DOHH2 (cell line): ENCODE data around the gene TNFRSF11A.

Experiments
- H3F3A ChIP-seq: fragments of 200-600 bp; sonication (generic), shearing (Covaris generic); 2 replicates; pipeline ENCODE4 v1.6.0; 2016; ENCODE audit warnings: antibody characterized with exemption, mild to moderate bottlenecking; ENCODE audit not compliant: control insufficient read depth, insufficient read depth
- H3K27ac ChIP-seq: fragments of 200-600 bp; sonication (generic); 2 replicates; pipeline ENCODE4 v1.5.1; 2014; ENCODE audit warnings: low read depth, mild to moderate bottlenecking, low read length, moderate library complexity
- H3K27me3 ChIP-seq: fragments of 200-600 bp; sonication (generic); 2 replicates; pipeline ENCODE4 v1.6.1; 2014; ENCODE audit warnings: mild to moderate bottlenecking, low read length, mixed read lengths; ENCODE audit not compliant: control insufficient read depth
- H3K36me3 ChIP-seq: fragments of 200-600 bp; sonication (generic); 2 replicates; pipeline ENCODE4 v1.6.1; 2014; ENCODE audit warnings: mild to moderate bottlenecking, low read length, moderate library complexity, mixed read lengths; ENCODE audit not compliant: control insufficient read depth
- H3K4me1 ChIP-seq: fragments of 200-600 bp; sonication (generic); 2 replicates; pipeline ENCODE4 v1.6.1; 2014; ENCODE audit warnings: mild to moderate bottlenecking, low read length, mixed read lengths; ENCODE audit not compliant: control insufficient read depth
- H3K4me2 ChIP-seq: fragments of 200-600 bp; sonication (generic); 2 replicates; pipeline ENCODE4 v1.6.0; 2014; ENCODE audit warnings: mild to moderate bottlenecking, low read length, moderate library complexity
- H3K4me3 ChIP-seq: fragments of 200-600 bp; sonication (generic); 2 replicates; pipeline ENCODE4 v1.5.1; 2014; ENCODE audit warnings: mild to moderate bottlenecking, low read length, mixed read lengths
- H3K79me2 ChIP-seq: fragments of 200-600 bp; sonication (generic); 2 replicates; pipeline ENCODE4 v1.6.1; 2014; ENCODE audit warnings: mild to moderate bottlenecking, low read length, mixed read lengths; ENCODE audit not compliant: control insufficient read depth
- H3K9me2 ChIP-seq: fragments of 200-600 bp; sonication (generic); replicated peaks from 2 replicates; pipeline ENCODE4 v1.6.1; 2014; ENCODE audit warnings: mild to moderate bottlenecking, low read length, mixed read lengths; ENCODE audit not compliant: control insufficient read depth
- H3K9me3 ChIP-seq: fragments of 200-600 bp; sonication (generic); 2 replicates; pipeline ENCODE4 v1.6.1; 2014; ENCODE audit warnings: antibody characterized with exemption, low read length, mixed read lengths; ENCODE audit not compliant: control insufficient read depth, insufficient read depth
- H4K20me1 ChIP-seq: fragments of 200-600 bp; sonication (generic); 2 replicates; pipeline ENCODE4 v1.6.0; 2014; ENCODE audit warnings: low read depth, mild to moderate bottlenecking, antibody characterized with exemption, low read length, moderate library complexity; ENCODE audit not compliant: control insufficient read depth, insufficient read depth
- CTCF ChIP-seq: fragments of 200-600 bp; sonication (generic); IDR thresholded peaks from one replicate; pipeline ENCODE4 v1.5.1; 2014; ENCODE audit warnings: antibody characterized with exemption, mild to moderate bottlenecking, low read depth, low read length; ENCODE audit not compliant: poor library complexity, severe bottlenecking
- EZH2phosphoT487 ChIP-seq: fragments of 200-600 bp; sonication (generic); IDR thresholded peaks from 2 replicates; pipeline ENCODE4 v1.6.1; 2017; ENCODE audit warnings: borderline replicate concordance, mild to moderate bottlenecking, antibody characterized with exemption, low read length, moderate library complexity, mixed read lengths

The TNFRSF11A gene

GRCh38 chr18:62396381-62396780 is 71.3 kb downstream of the TNFRSF11A start:
- Histone ChIP-seq H3K79me2 (no peaks in the 10 kb centered on the region), H3K9me3 (no peaks in the 10 kb centered on the region), H3K4me1 (peaks cover 22% of the 10 kb centered on the region), H3K4me2 (no peak overlapping the region), H3F3A (no peaks in the 10 kb centered on the region), H3K9me2 (no peaks in the 10 kb centered on the region), H3K27ac (no peak overlapping the region), H3K4me3 (no peak overlapping the region), H4K20me1 (no peaks in the 10 kb centered on the region), H3K27me3 (no peaks in the 10 kb centered on the region), H3K36me3 (no peaks in the 10 kb centered on the region)
- no peak for TF ChIP-seq CTCF
- TF ChIP-seq EZH2phosphoT487, result no peak

GRCh38 chr18:62396967-62397366 is 71.9 kb downstream of the TNFRSF11A start:
- no peaks in the 10 kb centered on the region for H4K20me1 ChIP-seq
- H3K36me3 ChIP-seq, result no peaks in the 10 kb centered on the region
- no peaks in the 10 kb centered on the region for H3K27me3 ChIP-seq
- H3K27ac ChIP-seq, result no peak overlapping the region
- H3F3A ChIP-seq, result no peaks in the 10 kb centered on the region
- H3K4me3 ChIP-seq, result no peak overlapping the region
- no peaks in the 10 kb centered on the region for H3K9me3 ChIP-seq
- H3K4me1 ChIP-seq, result peaks cover 22% of the 10 kb centered on the region
- TF ChIP-seq CTCF, result no peak
- no peak for TF ChIP-seq EZH2phosphoT487
- H3K79me2 ChIP-seq, result no peaks in the 10 kb centered on the region
- no peaks in the 10 kb centered on the region for H3K9me2 ChIP-seq
- no peak overlapping the region for H3K4me2 ChIP-seq

- Histone ChIP-seq H3K4me3 (no peak overlapping the region), H3K4me1 (peaks cover 22% of the 10 kb centered on the region), H3K27ac (no peak overlapping the region), H3K9me2 (no peaks in the 10 kb centered on the region), H3K27me3 (no peaks in the 10 kb centered on the region), H3K36me3 (no peaks in the 10 kb centered on the region), H4K20me1 (no peaks in the 10 kb centered on the region), H3K4me2 (no peak overlapping the region), H3K79me2 (no peaks in the 10 kb centered on the region), H3K9me3 (no peaks in the 10 kb centered on the region; the same call in 1 of the 2 replicates), H3F3A (no peaks in the 10 kb centered on the region)
- TF ChIP-seq EZH2phosphoT487 (no peak), CTCF (no peak)
Observed at GRCh38 chr18:62398291-62398690, 73.2 kb downstream of the TNFRSF11A start.
